DOHH2 (cell line): ENCODE measurements around the gene SBF1.

Source experiments
- H3F3A ChIP-seq: fragments of 200-600 bp; sonication (generic), shearing (Covaris generic); 2 replicates; pipeline ENCODE4 v1.6.0; 2016; ENCODE audit warnings: antibody characterized with exemption, mild to moderate bottlenecking; ENCODE audit not compliant: control insufficient read depth, insufficient read depth
- H3K27ac ChIP-seq: fragments of 200-600 bp; sonication (generic); 2 replicates; pipeline ENCODE4 v1.5.1; 2014; ENCODE audit warnings: low read depth, mild to moderate bottlenecking, low read length, moderate library complexity
- H3K27me3 ChIP-seq: fragments of 200-600 bp; sonication (generic); 2 replicates; pipeline ENCODE4 v1.6.1; 2014; ENCODE audit warnings: mild to moderate bottlenecking, low read length, mixed read lengths; ENCODE audit not compliant: control insufficient read depth
- H3K36me3 ChIP-seq: fragments of 200-600 bp; sonication (generic); 2 replicates; pipeline ENCODE4 v1.6.1; 2014; ENCODE audit warnings: mild to moderate bottlenecking, low read length, moderate library complexity, mixed read lengths; ENCODE audit not compliant: control insufficient read depth
- H3K4me1 ChIP-seq: fragments of 200-600 bp; sonication (generic); 2 replicates; pipeline ENCODE4 v1.6.1; 2014; ENCODE audit warnings: mild to moderate bottlenecking, low read length, mixed read lengths; ENCODE audit not compliant: control insufficient read depth
- H3K4me2 ChIP-seq: fragments of 200-600 bp; sonication (generic); 2 replicates; pipeline ENCODE4 v1.6.0; 2014; ENCODE audit warnings: mild to moderate bottlenecking, low read length, moderate library complexity
- H3K4me3 ChIP-seq: fragments of 200-600 bp; sonication (generic); 2 replicates; pipeline ENCODE4 v1.5.1; 2014; ENCODE audit warnings: mild to moderate bottlenecking, low read length, mixed read lengths
- H3K79me2 ChIP-seq: fragments of 200-600 bp; sonication (generic); 2 replicates; pipeline ENCODE4 v1.6.1; 2014; ENCODE audit warnings: mild to moderate bottlenecking, low read length, mixed read lengths; ENCODE audit not compliant: control insufficient read depth
- H3K9me2 ChIP-seq: fragments of 200-600 bp; sonication (generic); replicated peaks from 2 replicates; pipeline ENCODE4 v1.6.1; 2014; ENCODE audit warnings: mild to moderate bottlenecking, low read length, mixed read lengths; ENCODE audit not compliant: control insufficient read depth
- H3K9me3 ChIP-seq: fragments of 200-600 bp; sonication (generic); 2 replicates; pipeline ENCODE4 v1.6.1; 2014; ENCODE audit warnings: antibody characterized with exemption, low read length, mixed read lengths; ENCODE audit not compliant: control insufficient read depth, insufficient read depth
- H4K20me1 ChIP-seq: fragments of 200-600 bp; sonication (generic); 2 replicates; pipeline ENCODE4 v1.6.0; 2014; ENCODE audit warnings: low read depth, mild to moderate bottlenecking, antibody characterized with exemption, low read length, moderate library complexity; ENCODE audit not compliant: control insufficient read depth, insufficient read depth
- CTCF ChIP-seq: fragments of 200-600 bp; sonication (generic); IDR thresholded peaks from one replicate; pipeline ENCODE4 v1.5.1; 2014; ENCODE audit warnings: antibody characterized with exemption, mild to moderate bottlenecking, low read depth, low read length; ENCODE audit not compliant: poor library complexity, severe bottlenecking
- EZH2phosphoT487 ChIP-seq: fragments of 200-600 bp; sonication (generic); IDR thresholded peaks from 2 replicates; pipeline ENCODE4 v1.6.1; 2017; ENCODE audit warnings: borderline replicate concordance, mild to moderate bottlenecking, antibody characterized with exemption, low read length, moderate library complexity, mixed read lengths

Gene SBF1

GRCh38 chr22:50436841-50437341 lies 37.9 kb downstream of the SBF1 start:
- H3K4me2 ChIP-seq: no peak overlapping the region
- no peaks in the 10 kb centered on the region for H3K4me1 ChIP-seq
- no peaks in the 10 kb centered on the region for H3K9me3 ChIP-seq
- H3K79me2 ChIP-seq: no peaks in the 10 kb centered on the region
- no peaks in the 10 kb centered on the region for H4K20me1 ChIP-seq
- no peaks in the 10 kb centered on the region for H3K27me3 ChIP-seq
- H3K9me2 ChIP-seq: no peaks in the 10 kb centered on the region
- TF ChIP-seq CTCF (no peak), EZH2phosphoT487 (no peak)
- H3K4me3 ChIP-seq: no peak overlapping the region
- H3F3A ChIP-seq: no peaks in the 10 kb centered on the region
- no peak overlapping the region for H3K27ac ChIP-seq
- peaks cover 65% of the 10 kb centered on the region for H3K36me3 ChIP-seq

DNA sequence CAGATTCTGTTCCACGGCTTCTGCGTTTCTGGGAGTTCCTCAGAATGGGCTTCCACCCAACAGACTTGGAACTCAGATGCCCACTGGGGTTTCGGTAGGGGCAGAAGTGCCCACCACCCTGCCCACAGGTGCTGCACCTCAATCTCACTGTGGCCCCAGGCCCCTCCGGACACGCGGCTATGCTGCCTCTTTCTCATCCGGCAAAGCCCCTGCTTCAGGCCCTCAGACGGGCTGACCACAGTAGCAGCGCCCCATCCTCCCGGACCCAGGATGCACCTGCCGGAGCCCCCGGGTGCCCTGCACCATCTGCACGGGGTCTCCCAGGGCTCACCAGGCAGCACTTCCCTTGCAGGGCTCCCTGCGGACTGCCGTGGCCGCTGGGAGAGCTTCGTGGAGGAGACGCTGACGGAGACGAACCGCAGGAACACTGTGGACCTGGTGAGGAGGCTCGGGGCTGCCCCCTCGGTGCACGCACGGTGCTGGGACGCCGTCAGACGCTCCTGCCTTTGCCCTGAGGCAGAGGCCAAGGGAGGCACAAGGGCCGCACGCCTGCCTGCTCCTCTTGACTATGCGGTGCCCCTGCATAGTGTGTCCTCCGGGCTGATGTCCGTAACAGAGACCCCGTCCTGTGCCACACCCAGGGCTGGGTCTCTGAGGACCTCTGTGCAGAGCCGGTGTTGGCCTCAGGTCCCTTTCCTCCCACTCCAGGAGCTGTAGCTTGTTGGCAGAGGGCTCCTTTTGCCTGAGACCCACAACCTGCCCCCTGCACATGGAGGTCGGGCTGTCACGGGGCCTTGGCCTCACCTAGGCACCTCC lies 38.6 kb downstream of the SBF1 start:
- Histone ChIP-seq H3K4me2 (no peak overlapping the region), H4K20me1 (no peaks in the 10 kb centered on the region), H3K27me3 (no peaks in the 10 kb centered on the region), H3K36me3 (peaks cover 71% of the 10 kb centered on the region), H3K79me2 (no peaks in the 10 kb centered on the region), H3K4me1 (no peaks in the 10 kb centered on the region), H3K4me3 (no peak overlapping the region), H3K9me2 (no peaks in the 10 kb centered on the region), H3K9me3 (no peaks in the 10 kb centered on the region), H3F3A (no peaks in the 10 kb centered on the region), H3K27ac (no peak overlapping the region)
- no peak for TF ChIP-seq CTCF
- TF ChIP-seq EZH2phosphoT487: no peak

DNA sequence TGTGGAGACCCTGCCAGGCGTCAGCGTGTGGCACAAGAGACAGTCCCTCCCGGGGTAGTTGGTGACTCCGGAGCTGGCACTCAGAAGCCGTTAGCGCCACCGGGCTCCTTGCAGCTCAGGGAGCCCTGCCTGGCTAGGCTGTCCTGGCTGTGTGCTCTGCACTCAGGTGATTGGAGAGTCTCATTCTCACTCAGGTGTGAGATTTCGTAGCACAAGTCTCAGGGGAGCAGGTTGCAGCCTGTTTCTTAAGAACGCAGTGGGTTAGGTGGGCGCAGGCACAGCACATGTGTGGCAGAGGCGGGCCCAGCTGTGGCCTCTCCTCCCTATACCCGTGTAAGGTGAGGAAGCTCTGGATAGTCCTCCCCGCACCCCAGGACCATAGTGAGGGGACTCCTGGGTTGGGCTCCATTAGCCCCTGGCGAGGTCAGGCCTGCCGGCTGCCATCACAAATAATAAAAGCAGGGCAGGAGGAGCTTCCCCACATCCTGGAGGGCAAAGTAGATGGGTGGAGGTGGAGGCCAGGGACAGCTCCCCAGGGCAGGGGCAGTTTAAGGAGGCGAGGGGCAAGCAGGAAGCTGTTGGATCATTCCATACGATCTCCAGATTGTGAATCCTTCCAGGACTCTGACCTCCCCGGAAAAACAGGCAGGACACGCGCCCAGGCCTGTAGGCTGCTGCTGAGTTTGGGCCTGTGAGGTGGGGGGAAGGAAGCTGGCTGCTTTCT lies 39.4 kb downstream of the SBF1 start:
- Histone ChIP-seq H3K4me3 (no peak overlapping the region), H4K20me1 (no peaks in the 10 kb centered on the region), H3K9me3 (no peaks in the 10 kb centered on the region), H3K27me3 (no peaks in the 10 kb centered on the region), H3K9me2 (no peaks in the 10 kb centered on the region), H3K36me3 (peaks cover 68% of the 10 kb centered on the region), H3F3A (no peaks in the 10 kb centered on the region), H3K4me2 (no peak overlapping the region), H3K79me2 (no peaks in the 10 kb centered on the region), H3K4me1 (no peaks in the 10 kb centered on the region), H3K27ac (no peak overlapping the region)
- TF ChIP-seq CTCF: no peak
